ENCODE data around the gene ULBP2.
A peak's percentile ranks its signal among the peaks of the same experiment; 100 is the strongest.
"Not testable (repeated sequence)": the region's sequence is repeated elsewhere in the genome, so short reads cannot be mapped to it uniquely, and the experiment has no call there.

ULBP2 gene

GRCh38 chr6:149927025-149927424 lies 14.8 kb upstream of the ULBP2 start:
- DNase-seq (ENCODE audit: low read depth) = not testable (repeated sequence)

- no peak for DNase-seq (ENCODE audit: low read depth)
Observed at GRCh38 chr6:149929422-149929821, 12.4 kb upstream of the ULBP2 start.

GRCh38 chr6:149931501-149931900 lies 10.3 kb upstream of the ULBP2 start:
- DNase-seq (ENCODE audit: low read depth) = no peak

GRCh38 chr6:149933036-149933435 lies 8.8 kb upstream of the ULBP2 start:
- no peak for DNase-seq (ENCODE audit: low read depth)

- no peak for DNase-seq (ENCODE audit: low read depth)
Observed at GRCh38 chr6:149933461-149933860, 8.4 kb upstream of the ULBP2 start.

GRCh38 chr6:149934249-149935156 lies 7.3 kb upstream of the ULBP2 start:
- DNase-seq (ENCODE audit: low read depth) = peak; percentile 52

- DNase-seq (ENCODE audit: low read depth) = no peak
Observed at GRCh38 chr6:149935246-149935645, 6.6 kb upstream of the ULBP2 start.

GRCh38 chr6:149935668-149936067 lies 6.1 kb upstream of the ULBP2 start:
- DNase-seq (ENCODE audit: low read depth) = no peak

GRCh38 chr6:149936743-149937142 lies 5.1 kb upstream of the ULBP2 start:
- no peak for DNase-seq (ENCODE audit: low read depth)

GRCh38 chr6:149938013-149938570 lies 3.7 kb upstream of the ULBP2 start:
- DNase-seq (ENCODE audit: low read depth) = not testable (repeated sequence)

GRCh38 chr6:149938571-149939355 lies 3.1 kb upstream of the ULBP2 start:
- peak; percentile 30 for DNase-seq (ENCODE audit: low read depth)

GRCh38 chr6:149939356-149939648 lies 2.5 kb upstream of the ULBP2 start:
- DNase-seq (ENCODE audit: low read depth) = no peak

GRCh38 chr6:149939909-149940671 lies 1.7 kb upstream of the ULBP2 start:
- DNase-seq (ENCODE audit: low read depth) = no peak

- no peak for DNase-seq (ENCODE audit: low read depth)
Observed at GRCh38 chr6:149940672-149940982, 1.2 kb upstream of the ULBP2 start.

- no peak for DNase-seq (ENCODE audit: low read depth)
Observed at GRCh38 chr6:149942461-149942829, 631 bp downstream of the ULBP2 start.

GRCh38 chr6:149943321-149943720 lies 1.5 kb downstream of the ULBP2 start:
- DNase-seq (ENCODE audit: low read depth) = not testable (repeated sequence)

GRCh38 chr6:149945276-149945675 lies 3.5 kb downstream of the ULBP2 start:
- DNase-seq (ENCODE audit: low read depth) = not testable (repeated sequence)

GRCh38 chr6:149946631-149947030 lies 4.8 kb downstream of the ULBP2 start:
- DNase-seq (ENCODE audit: low read depth) = not testable (repeated sequence)

GRCh38 chr6:149947533-149947932 lies 5.7 kb downstream of the ULBP2 start:
- not testable (repeated sequence) for DNase-seq (ENCODE audit: low read depth)

- DNase-seq (ENCODE audit: low read depth) = no peak
Observed at GRCh38 chr6:149948011-149948410, 6.2 kb downstream of the ULBP2 start.

- no peak for DNase-seq (ENCODE audit: low read depth)
Observed at GRCh38 chr6:149948616-149949015, 6.8 kb downstream of the ULBP2 start.

- no peak for DNase-seq (ENCODE audit: low read depth)
Observed at GRCh38 chr6:149950423-149950822, 8.6 kb downstream of the ULBP2 start.
